Measurements from ENCODE around the gene RNF112.

RNF112 gene

GRCh38 chr17:19387921-19388521 is 23.0 kb upstream of the RNF112 start:
- DNase-seq (ENCODE audit: low spot score): no peak

DNA sequence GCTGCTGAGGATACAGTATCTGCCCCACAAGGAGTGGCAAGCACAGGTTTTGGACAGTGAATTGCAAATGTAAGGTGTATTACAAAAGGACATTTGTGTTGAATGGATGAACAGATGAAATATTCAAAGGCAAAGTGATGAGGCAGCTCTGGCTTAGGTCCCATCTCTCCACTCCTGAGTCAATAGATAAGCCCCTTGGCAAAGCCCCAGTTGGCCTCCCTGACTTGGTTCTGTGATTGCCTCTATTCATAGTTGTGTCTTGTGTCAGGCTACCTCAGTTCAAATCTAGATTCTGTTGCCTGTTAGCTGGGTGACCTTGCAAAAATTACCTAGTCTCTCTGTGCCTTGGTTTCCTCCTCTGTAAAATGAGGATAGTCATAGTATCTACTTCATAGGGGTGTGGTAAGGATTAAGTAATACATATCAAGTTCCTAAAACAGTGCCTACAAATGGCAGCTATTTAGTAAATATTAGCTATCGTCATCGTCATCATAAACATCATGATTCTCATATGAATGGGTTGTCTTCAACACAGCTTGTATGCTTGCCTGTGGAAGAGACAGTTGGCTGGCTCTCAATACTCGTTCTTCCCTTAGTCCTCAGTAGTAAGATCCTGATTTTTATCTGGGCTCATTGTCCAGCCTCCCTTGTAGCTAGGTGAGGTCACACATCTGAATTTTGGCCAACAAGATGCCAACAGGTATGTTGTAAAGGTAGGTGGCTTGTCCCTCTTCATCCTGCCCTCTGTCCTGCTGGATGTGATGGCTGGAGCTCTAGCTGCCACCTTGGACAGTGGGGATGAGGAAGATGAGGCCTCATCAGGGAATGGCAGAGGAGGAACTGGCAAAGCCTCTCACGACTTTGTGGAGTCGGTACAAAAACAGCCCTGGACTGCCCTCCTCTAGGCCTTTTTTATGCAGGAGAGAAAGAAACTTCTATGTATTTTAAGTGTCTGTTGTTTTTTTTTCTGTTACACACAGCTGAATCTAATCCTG is 21.9 kb upstream of the RNF112 start:
- peak; percentile 35 for DNase-seq (ENCODE audit: low spot score)

DNA sequence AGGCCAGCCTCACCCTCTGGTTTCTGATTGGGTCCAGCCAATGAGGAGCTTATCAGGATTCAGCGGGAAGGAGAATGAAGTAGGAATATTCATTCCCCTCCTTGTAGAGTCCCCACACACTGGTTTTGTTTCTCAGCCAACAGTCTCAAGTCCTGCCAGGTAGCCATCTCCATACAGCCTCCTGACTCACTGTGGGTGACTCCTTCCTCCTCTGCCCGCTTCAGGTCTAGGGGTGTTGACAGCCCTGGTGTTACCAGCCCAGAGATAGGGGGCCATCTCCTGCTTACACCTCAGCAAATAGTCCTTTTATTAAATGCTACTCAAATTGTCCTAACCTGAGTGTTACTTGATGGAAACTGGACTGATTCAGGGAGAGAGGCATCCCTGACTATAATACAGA is 20.1 kb upstream of the RNF112 start:
- no peak for DNase-seq (ENCODE audit: low spot score)

GRCh38 chr17:19391432-19391831 is 19.6 kb upstream of the RNF112 start:
- no peak for DNase-seq (ENCODE audit: low spot score)

DNA sequence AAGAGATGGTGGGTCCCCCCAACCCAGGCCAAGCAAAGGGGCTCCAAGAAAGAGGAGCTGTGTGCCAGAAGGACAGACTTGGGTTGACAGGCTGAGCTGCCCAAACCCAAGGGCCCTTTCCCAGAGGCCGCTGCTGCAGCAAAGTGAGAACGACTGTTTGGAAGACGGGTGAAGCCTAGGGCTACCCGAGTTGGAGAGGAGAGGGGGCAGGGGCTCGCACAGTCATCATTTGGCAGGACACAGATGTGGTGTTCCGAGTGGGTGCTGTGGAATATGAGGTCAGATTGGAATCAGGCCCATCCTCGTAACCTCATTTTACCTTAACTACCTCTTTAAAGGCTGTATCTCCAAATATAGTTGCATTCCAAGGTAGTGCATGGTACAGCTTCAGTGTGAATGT is 18.7 kb upstream of the RNF112 start:
- no peak for DNase-seq (ENCODE audit: low spot score)

- DNase-seq (ENCODE audit: low spot score): no peak
These were observed 13.4 kb upstream of the RNF112 start for GRCh38 chr17:19397556-19398041.

DNA sequence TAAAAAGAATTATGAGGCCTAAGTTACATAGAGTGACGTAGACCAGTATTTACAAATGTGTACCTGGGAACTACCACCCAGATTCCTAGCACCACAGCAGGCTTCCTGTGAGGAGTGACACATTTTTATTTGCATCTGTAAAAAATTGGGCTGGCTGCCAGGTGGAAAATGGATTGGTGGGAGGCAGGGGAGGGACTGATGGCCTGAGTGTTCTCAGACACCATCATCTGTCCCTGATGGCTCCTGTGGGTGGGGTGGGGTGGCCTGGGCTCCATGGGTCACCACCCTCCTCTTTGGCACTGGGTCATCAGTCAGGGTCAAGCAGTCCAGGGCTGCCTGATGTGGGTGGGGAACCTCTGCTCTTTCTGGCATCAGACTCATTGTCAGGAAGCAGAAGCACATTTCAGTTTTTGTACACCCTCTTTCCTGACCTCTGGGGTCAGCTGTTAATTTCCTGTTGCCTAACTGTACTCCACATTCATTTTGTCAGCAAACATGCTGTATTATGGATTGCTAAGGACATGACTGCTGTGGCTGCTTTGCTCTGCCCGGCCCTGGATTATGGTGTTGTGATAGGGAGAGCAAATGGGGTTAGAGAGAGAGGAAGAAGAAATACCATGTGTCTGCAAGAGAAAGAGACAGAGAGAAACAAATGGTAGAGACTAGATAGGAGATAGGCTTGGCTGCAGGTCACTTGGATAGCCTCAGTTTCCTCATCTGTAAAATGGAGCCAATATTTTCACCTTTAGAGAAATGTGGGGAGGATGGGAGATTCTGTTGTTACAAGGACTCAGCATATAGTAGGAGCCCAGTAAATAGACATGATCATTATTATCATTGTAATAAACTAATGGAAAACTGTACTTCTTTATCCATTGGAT is 12.5 kb upstream of the RNF112 start:
- no peak for DNase-seq (ENCODE audit: low spot score)

- no peak for DNase-seq (ENCODE audit: low spot score)
These were observed 11.1 kb upstream of the RNF112 start for GRCh38 chr17:19399750-19400450.

DNA sequence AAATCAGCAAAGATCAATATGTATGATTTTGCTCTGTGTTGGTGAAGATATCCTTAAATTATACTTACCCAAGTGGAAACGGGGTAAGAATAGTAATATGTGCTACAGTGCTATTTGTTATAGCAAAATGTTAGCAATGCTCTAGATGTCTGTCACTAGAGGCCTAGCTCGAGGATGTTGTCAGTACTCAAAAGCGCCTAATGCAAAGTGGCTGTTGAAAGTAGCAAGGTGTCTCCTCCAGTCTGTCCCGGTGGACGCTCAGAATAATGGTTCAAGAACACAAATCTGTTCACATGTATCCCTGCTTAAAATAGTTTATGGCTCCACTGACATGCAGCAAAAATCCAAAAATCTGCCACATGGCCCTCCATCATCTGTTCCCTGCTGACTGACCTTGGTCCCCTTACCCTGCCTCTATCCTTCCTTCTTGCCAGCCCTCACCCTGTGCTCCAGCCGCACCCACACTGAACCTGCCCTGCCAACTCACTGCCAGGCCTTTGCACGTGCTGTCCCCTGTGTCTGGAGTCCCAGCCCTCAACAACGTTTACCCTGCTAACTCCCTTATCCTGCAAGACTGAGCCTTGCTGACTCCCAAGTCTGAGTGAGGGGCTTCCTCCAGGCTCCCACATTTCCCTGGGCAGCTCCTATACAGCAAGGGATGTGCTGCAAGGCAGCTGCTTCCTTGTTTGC is 9.6 kb upstream of the RNF112 start:
- no peak for DNase-seq (ENCODE audit: low spot score)

GRCh38 chr17:19402171-19402570 is 8.9 kb upstream of the RNF112 start:
- DNase-seq (ENCODE audit: low spot score): no peak

DNA sequence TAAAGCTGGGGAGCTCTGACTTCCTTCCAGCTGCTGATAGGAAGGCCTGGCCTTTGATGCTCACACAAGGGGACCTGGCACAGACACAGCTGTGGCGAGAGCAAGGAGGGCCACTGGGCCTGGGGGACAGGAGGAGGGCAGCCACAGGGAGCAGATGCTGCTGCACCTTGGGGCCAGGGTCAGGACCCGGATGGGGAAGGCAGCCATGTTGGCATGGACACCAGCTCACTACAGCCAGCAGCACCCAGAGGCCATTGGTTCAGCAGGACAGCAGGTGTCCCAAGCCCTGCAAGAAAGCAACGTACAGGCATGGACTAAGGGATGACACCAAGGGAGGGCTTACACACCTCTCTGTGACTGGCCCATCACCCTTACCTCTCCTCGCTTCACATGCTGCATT is 8.0 kb upstream of the RNF112 start:
- DNase-seq (ENCODE audit: low spot score): no peak

- no peak for DNase-seq (ENCODE audit: low spot score)
These were observed 6.8 kb upstream of the RNF112 start for GRCh38 chr17:19404264-19404663.

DNA sequence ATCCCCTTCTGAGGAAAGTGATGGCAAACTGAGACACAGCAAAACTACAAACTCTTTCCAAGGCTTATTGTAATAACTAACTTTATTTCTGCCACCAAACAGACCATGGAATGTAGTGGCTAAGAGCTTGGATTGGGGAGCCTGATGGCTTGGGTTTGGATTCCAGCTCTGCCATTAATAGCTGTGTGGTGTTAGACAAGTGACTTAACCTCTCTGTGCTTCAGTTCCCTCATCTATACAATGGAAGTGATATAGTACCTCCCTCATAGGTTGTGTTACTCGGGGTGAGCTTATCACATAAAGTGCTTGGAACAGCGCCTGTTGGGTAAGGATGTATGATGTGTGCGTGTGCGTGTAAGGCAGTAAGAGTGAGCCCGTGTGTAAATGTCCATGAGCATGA is 5.9 kb upstream of the RNF112 start:
- DNase-seq (ENCODE audit: low spot score): no peak

DNA sequence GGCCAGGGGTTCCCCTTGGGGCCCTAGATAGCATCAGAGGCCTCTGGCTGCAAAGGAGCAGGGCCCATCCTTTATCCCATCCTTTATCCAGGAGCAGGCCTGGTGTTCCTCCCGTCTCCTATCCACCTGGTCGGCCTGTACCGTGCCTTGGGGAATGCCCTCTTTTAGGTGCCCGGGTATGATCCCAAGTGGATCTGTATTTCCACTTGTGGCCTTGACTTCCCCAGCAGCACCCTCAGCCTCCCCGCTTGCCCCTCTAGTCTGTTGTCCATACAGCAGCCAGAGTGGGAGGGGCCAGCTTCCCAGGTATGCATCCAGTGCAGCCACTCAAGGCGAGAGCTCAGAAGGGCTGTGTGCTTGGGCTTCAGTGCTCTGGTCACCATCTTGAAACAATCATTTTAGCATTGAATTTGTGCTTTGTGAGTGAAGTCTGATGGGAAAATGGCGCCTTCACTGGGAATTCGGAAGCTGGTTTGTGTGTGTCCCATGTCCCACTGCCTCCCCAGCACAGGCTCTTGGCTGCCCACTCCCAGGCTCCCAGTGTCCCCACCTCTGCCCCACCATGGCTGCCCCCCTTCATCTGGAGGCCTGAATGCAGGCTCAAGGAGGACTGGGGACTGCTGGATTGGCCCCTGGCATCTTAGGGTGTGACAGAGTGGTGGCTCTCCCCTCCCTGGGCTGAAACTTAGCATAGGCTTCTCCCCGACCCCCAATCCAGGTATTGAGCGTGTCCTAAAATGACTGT is 3.3 kb upstream of the RNF112 start:
- no peak for DNase-seq (ENCODE audit: low spot score)

DNA sequence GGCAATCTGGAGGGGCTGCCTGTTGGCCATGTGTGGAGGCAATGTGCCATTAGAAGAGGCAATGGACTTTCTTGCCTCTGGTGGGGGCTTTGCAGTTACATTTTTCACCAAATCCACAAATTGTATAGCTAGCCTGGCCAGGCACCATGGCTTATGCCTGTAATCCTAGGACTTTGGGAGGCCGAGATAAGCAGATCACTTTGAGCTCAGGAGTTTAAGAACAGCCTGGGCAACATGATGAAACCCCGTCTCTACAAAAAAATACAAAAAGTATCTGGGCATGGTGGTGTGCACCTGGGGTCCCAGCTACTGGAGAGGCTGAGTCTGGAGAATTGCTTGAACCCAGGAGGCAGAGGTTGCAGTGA is 2.7 kb upstream of the RNF112 start:
- no peak for DNase-seq (ENCODE audit: low spot score)

DNA sequence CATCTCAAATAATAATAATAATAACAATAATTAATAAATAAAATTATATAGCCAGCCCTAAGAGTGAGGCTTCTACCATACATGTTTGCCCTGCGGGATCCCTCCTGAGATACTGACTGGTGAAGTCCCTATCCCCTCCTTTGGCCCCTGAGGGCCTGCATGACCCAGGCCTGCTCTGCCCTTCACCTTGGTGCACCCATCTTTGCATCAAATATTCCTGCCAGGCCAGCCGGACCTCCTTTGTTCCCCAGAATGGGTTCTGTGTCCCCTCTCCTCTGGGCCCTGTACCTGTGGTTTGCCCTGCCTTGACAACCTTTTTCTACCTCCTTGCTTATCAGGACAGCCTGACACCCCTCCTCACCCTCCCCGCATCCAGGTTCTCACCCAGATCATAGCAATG is 2.0 kb upstream of the RNF112 start:
- DNase-seq (ENCODE audit: low spot score): no peak

GRCh38 chr17:19409509-19409908 is 1.5 kb upstream of the RNF112 start:
- DNase-seq (ENCODE audit: low spot score): no peak

DNA sequence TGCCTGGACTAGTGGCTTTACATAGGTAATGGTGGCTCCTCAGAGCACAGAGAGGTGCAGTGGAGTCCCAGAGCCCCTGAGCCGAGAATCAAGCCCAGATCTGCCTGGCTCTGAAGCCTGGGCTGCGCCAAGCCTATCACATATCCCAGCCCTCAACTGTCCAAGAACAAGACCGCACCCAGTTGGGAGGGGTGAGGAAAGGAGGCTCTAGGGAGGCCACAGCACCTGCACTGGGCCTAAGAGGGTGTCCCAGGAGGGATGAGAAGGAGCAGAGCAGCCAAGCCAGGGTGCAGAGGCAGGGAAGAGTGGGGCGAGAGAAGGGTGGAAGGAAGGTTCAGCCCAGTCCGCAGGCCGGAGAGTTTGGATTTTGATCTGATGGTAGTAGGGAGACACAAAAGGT is 941 bp upstream of the RNF112 start:
- DNase-seq (ENCODE audit: low spot score): no peak

DNA sequence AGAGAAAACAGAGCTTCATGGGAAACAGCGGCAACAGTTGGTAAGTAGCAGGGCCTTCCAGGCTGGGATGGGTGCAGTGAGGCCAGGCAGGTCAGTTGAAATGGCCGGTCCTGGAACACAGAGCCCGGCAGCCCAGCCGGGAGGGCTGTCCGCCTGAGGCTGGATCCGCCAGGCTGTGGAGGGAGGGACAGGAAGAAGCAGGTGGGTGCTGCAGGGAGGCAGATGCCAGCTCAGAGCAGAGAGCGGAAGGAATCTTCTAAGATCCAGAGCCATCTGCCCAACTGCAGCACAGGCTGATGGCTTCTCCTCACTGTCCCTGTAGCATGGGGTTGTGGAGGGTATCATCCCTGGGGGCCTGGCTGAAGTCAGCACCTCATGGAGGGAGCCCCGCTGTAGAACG is 599 bp downstream of the RNF112 start:
- no peak for DNase-seq (ENCODE audit: low spot score)

DNA sequence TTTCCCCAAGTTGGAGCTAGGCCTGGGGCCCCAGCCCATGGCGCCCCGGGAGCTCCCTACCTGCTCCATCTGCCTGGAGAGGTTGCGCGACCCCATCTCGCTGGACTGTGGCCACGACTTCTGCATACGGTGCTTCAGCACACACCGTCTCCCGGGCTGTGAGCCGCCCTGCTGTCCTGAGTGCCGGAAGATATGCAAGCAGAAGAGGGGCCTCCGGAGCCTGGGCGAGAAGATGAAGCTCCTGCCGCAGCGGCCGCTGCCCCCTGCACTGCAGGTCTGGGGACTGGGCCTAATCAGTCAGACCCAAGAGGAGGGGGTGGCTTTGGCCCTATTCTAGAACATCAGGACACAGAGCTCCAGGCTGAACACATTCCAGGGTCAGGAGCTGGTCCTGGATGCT is 1.5 kb downstream of the RNF112 start:
- no peak for DNase-seq (ENCODE audit: low spot score)

- no peak for DNase-seq (ENCODE audit: low spot score)
These were observed 2.0 kb downstream of the RNF112 start for GRCh38 chr17:19412984-19413383.

All from hematopoietic multipotent progenitor cell treated with erythropoietin and hydrocortisone succinate and interleukin-3 and kit ligand, for 15 days (in vitro differentiated cells).